WTC11 (cell line): ENCODE data around the gene SRPRB.

Source experiments
- CTCF ChIP-seq: fragments of 200-600 bp; IDR thresholded peaks from 2 replicates; pipeline ENCODE4 v1.8.0; 2022; ENCODE audit warnings: antibody characterized with exemption
- MAX ChIP-seq: sonication (generic); formaldehyde crosslinking; IDR thresholded peaks from 2 replicates; pipeline ENCODE4 v1.8.0; 2022; ENCODE audit warnings: mild to moderate bottlenecking, missing genetic modification reagents
- MLX ChIP-seq: sonication (generic); formaldehyde crosslinking; IDR thresholded peaks from 2 replicates; pipeline ENCODE4 v1.8.1; 2023; ENCODE audit warnings: mild to moderate bottlenecking, missing genetic modification reagents, moderate library complexity
- RELA ChIP-seq: sonication (generic); formaldehyde crosslinking; IDR thresholded peaks from 2 replicates; pipeline ENCODE4 v1.8.1; 2022; ENCODE audit warnings: missing genetic modification reagents, mild to moderate bottlenecking, borderline replicate concordance
- TCF7 ChIP-seq: sonication (generic); formaldehyde crosslinking; IDR thresholded peaks from 2 replicates; pipeline ENCODE4 v1.8.0; 2022; ENCODE audit warnings: mild to moderate bottlenecking, low read depth, missing genetic modification reagents, moderate library complexity

GRCh38 chr3:133824961-133825485 lies 19.4 kb downstream of the SRPRB start:
- no peak for TF ChIP-seq MLX (CRISPR knock-in tag)
- TF ChIP-seq CTCF, result no peak
- no peak for TF ChIP-seq TCF7 (CRISPR knock-in tag)
- no peak for TF ChIP-seq RELA (CRISPR knock-in tag)
- no peak for TF ChIP-seq MAX
